Epithelial cell of esophagus (primary cell): ENCODE data around the gene CD83.

ENCODE experiments used
- DNase-seq: peaks from one replicate; pipeline ENCODE4 v3.0.0; 2010; ENCODE audit warnings: low read depth
- H3K4me3 ChIP-seq: 2 replicates; pipeline ENCODE4 v1.5.1; 2011; ENCODE audit warnings: mild to moderate bottlenecking, low read length, control low read depth
- TF ChIP-seq, protein P1 (sequence below): IDR thresholded peaks from 2 replicates; pipeline ENCODE4 v1.5.1; 2011; ENCODE audit warnings: low read depth, mild to moderate bottlenecking, low read length, control low read depth, inconsistent platforms; ENCODE audit not compliant: insufficient read depth; ENCODE audit errors: missing control alignments

CD83 gene

DNA sequence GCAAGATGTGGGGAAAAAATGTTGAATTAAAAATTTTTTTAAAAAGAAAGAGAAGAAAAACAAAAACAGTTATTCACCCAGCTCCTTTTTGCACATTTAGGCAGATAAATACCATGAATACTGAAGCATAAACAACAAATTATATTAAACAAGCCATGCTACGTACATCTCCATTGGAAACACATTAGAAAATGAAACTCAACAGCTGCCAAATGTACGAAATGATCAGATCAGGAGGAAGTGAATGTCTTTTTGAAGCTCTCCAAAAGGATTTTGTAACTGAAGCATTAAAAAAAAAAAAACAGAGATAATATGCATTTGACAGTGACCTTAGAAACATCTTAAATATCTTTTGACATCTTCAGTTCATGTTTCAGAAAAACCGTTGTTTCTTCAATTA is 56.7 kb downstream of the CD83 start:
- no peak for DNase-seq
- TF ChIP-seq, protein P1, sequence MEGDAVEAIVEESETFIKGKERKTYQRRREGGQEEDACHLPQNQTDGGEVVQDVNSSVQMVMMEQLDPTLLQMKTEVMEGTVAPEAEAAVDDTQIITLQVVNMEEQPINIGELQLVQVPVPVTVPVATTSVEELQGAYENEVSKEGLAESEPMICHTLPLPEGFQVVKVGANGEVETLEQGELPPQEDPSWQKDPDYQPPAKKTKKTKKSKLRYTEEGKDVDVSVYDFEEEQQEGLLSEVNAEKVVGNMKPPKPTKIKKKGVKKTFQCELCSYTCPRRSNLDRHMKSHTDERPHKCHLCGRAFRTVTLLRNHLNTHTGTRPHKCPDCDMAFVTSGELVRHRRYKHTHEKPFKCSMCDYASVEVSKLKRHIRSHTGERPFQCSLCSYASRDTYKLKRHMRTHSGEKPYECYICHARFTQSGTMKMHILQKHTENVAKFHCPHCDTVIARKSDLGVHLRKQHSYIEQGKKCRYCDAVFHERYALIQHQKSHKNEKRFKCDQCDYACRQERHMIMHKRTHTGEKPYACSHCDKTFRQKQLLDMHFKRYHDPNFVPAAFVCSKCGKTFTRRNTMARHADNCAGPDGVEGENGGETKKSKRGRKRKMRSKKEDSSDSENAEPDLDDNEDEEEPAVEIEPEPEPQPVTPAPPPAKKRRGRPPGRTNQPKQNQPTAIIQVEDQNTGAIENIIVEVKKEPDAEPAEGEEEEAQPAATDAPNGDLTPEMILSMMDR = no peak
- no peak overlapping the region for H3K4me3 ChIP-seq

GRCh38 chr6:14174996-14175395 is 57.4 kb downstream of the CD83 start:
- H3K4me3 ChIP-seq = no peak overlapping the region
- no peak for DNase-seq
- TF ChIP-seq, protein P1 = no peak

DNA sequence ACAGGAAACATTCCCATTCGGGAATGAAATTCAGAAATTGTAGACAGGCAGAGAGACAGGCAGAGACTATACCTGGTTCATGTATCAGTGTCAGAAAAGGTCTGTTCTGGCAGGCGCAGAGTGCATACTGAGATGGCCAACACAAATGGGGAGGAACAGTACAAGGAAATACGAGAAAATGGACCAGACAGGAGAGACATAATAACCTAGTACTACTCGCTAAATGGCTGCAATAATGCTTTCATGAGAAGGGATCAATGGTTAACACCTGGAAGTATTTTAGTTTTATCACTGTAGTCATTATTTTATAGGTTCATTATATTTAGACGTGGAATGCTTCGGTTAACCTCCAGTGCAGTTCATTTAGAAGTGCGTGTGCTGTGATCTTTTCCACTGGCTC is 58.9 kb downstream of the CD83 start:
- DNase-seq = no peak
- no peak overlapping the region for H3K4me3 ChIP-seq
- TF ChIP-seq, protein P1 = no peak

DNA sequence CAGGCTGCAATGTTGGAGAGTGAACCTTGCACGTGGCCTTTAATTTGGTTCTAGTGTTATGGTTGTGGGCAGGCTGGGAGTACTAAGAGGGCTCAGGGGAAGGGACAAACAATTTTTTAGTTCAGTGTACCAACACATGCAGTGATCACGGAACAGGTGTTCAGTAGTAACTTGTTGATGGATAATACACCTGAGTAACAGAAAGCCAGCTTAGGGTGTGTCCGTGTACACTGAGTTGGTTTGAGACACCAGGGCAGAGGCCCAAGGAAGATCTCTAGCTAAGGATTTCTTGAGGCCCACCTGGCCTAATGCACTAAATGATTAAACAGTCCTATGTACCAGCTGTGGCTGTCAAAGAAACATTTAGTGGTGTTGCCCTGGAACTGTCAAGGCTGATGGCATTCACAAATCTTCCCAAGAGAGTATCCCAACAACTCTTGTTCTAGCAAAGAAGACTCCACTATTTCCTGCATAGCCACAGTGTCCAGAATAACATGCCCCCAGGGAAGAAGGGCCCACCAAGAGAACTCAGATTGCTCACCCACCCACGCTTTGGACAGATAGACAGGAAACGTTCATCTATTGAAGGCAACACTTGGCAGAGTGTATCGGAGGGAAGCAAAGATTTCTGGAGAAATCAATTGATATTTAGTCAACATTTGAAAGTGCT is 60.0 kb downstream of the CD83 start:
- TF ChIP-seq, protein P1 = no peak

DNA sequence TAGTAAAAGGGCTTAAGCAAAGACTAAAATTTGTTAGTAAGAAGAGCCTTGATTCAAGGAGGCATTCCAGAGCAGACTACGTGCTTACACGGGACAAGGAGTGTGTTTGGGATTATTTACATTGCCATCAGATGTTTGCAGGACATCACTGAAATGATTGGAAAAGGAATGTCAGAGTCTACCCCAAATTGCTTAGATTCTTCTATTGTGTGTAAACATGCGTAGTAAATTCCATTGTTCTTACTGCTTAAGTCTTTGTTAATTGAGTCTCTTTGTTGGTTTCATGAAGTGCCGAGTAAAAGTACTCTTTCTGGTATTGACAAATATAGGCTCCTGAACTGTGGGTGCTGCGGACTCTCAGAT is 60.5 kb downstream of the CD83 start:
- TF ChIP-seq, protein P1 = no peak
- no peak overlapping the region for H3K4me3 ChIP-seq
- DNase-seq = no peak

More for the DNA sequence above, 60.0 kb downstream of the CD83 start:
- H3K4me3 ChIP-seq = no peak overlapping the region
- DNase-seq = peak; percentile 6

GRCh38 chr6:14180609-14181008 is 63.0 kb downstream of the CD83 start:
- DNase-seq = no peak
- TF ChIP-seq, protein P1 = no peak
- no peak overlapping the region for H3K4me3 ChIP-seq

- no peak overlapping the region for H3K4me3 ChIP-seq
- no peak for DNase-seq
- TF ChIP-seq, protein P1 = no peak
Observed at GRCh38 chr6:14182916-14183315, 65.3 kb downstream of the CD83 start.
